PC-3 (cell line): ENCODE results near the gene EVA1A.

Experiments
- CTCF ChIP-seq: fragments of 300-600 bp; sonication (generic); conservative IDR thresholded peaks from 2 replicates; pipeline ENCODE4 v1.5.1; 2017; ENCODE audit warnings: antibody characterized with exemption, low read depth, mild to moderate bottlenecking, low read length
- EZH2 ChIP-seq: fragments of 300-600 bp; sonication (generic); IDR thresholded peaks from one replicate; pipeline ENCODE4 v1.6.1; 2017; ENCODE audit warnings: antibody characterized with exemption, mild to moderate bottlenecking, low read length; ENCODE audit not compliant: unreplicated experiment
- EZH2phosphoT487 ChIP-seq: fragments of 300-600 bp; sonication (generic); IDR thresholded peaks from 2 replicates; pipeline ENCODE4 v1.6.1; 2018; ENCODE audit warnings: mild to moderate bottlenecking, antibody characterized with exemption, low read length, borderline replicate concordance

- TF ChIP-seq CTCF, result no peak
- no peak for TF ChIP-seq EZH2phosphoT487
- no peak for TF ChIP-seq EZH2
Measured at GRCh38 chr2:75545387-75545786, 15.4 kb downstream of the EVA1A start.
